Measurements from ENCODE around the gene NOS1. TPM values are rescaled to one million over a fixed set of nuclear protein-coding genes. Genes with fewer than 3 reads are reported as not detected.
"Not testable (repeated sequence)": the region's sequence is repeated elsewhere in the genome, so short reads cannot be mapped to it uniquely, and the experiment has no call there.

Gene NOS1
- total RNA-seq, 3 donors from 2014 or later = under 0.01 to 0.16 TPM; not detected in 1

GRCh38 chr12:117377758-117378157 lies 16.3 kb upstream of the NOS1 start:
- Histone ChIP-seq H3K27me3 (no peaks in the 10 kb centered on the region), H3K4me3 (no peak overlapping the region), H3K36me3 (no peaks in the 10 kb centered on the region), H3K4me1 (no peaks in the 10 kb centered on the region), H3K27ac (no peak overlapping the region), H3K9me3 (peaks cover 0 to under 1% of the 10 kb centered on the region in 2 donors)
- no peak for TF ChIP-seq POLR2AphosphoS5 (IDR thresholded peaks at IDR 0.05)
- TF ChIP-seq POLR2A (IDR thresholded peaks at IDR 0.05) = no peak
- TF ChIP-seq CTCF (IDR thresholded peaks at IDR 0.05) = no peak
- no peak for DNase-seq (ENCODE audit: low spot score in 2 of 2)
- intact Hi-C loops (cut with DNase I; ENCODE audit: low total_unique reads) = no loop called here

- intact Hi-C loops (cut with DNase I; ENCODE audit: low total_unique reads) = no loop called here
- TF ChIP-seq CTCF (IDR thresholded peaks at IDR 0.05) (no peak), POLR2A (IDR thresholded peaks at IDR 0.05) (no peak), POLR2AphosphoS5 (IDR thresholded peaks at IDR 0.05) (no peak)
- no peaks in the 10 kb centered on the region for H3K36me3 ChIP-seq
- peaks cover 0 to 10% of the 10 kb centered on the region in 2 donors for H3K9me3 ChIP-seq
- H3K27ac ChIP-seq = no peak overlapping the region
- no peak overlapping the region for H3K4me3 ChIP-seq
- H3K4me1 ChIP-seq = no peaks in the 10 kb centered on the region
- peaks cover 0 to 10% of the 10 kb centered on the region in 2 donors for H3K27me3 ChIP-seq
- DNase-seq (ENCODE audit: low spot score in 2 of 2) = no peak
Observed at GRCh38 chr12:117370588-117370987, 9.2 kb upstream of the NOS1 start.

- intact Hi-C loops (cut with DNase I; ENCODE audit: low total_unique reads) = loop anchor here (10.0 kb wide), 1 partner anchor 225 kb away; no protein-coding TSS in a partner anchor
- not testable (repeated sequence) for H3K36me3 ChIP-seq; H3K27ac ChIP-seq; H3K4me1 ChIP-seq; H3K9me3 ChIP-seq; H3K4me3 ChIP-seq; DNase-seq (ENCODE audit: low spot score in 2 of 2)
- peaks cover 0 to 15% of the 10 kb centered on the region in 2 donors for H3K27me3 ChIP-seq
Observed at GRCh38 chr12:117370000-117370399, 8.6 kb upstream of the NOS1 start.

GRCh38 chr12:117367006-117367638 lies 5.7 kb upstream of the NOS1 start:
- Histone ChIP-seq H3K4me1 (no peaks in the 10 kb centered on the region), H3K36me3 (no peaks in the 10 kb centered on the region), H3K4me3 (no peak overlapping the region), H3K9me3 (peaks cover 0 to 3% of the 10 kb centered on the region in 2 donors), H3K27me3 (peaks cover 0 to 42% of the 10 kb centered on the region in 2 donors), H3K27ac (no peak overlapping the region)
- intact Hi-C loops (cut with DNase I; ENCODE audit: low total_unique reads) = loop anchor here (10.0 kb wide), 1 partner anchor 228 kb away; no protein-coding TSS in a partner anchor
- DNase-seq (ENCODE audit: low spot score in 2 of 2) = peak; percentile 58 to 77
- TF ChIP-seq CTCF (IDR thresholded peaks at IDR 0.05) (peak; percentile 58 to 88 (median 85)), POLR2A (IDR thresholded peaks at IDR 0.05) (no peak), POLR2AphosphoS5 (IDR thresholded peaks at IDR 0.05) (peak in 1 of 3 donors; percentile 16)

DNA sequence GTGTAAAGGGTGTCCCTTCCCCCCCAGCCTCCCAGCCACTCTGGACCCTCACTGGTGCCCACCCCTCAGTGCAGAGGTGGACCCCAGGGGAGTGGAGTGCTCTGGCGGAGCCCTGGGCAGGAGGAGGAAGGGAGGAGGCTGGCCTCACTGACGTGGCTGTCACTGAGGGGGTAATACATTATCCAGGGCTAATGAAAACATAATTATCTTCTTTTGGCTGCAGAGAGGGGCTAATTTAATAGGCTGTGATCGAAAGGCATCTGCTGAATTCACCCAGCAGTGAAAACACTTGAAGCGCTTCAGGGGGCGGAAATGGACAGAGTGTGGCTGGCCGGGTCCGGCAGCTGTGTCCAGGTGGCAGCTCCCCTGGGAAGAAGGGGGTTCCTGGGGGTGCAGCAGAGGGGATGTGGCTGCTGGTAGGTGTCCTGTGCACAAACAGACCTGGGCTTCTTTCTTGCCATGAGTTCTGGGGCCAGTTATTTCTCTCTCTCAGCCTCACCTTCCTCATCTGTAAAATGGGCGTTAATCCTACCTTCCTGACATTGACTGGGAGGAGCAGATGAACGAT lies 3.7 kb upstream of the NOS1 start:
- no peak for DNase-seq (ENCODE audit: low spot score in 2 of 2)
- no peaks in the 10 kb centered on the region for H3K36me3 ChIP-seq
- no peaks in the 10 kb centered on the region for H3K9me3 ChIP-seq
- H3K27ac ChIP-seq = no peak overlapping the region
- H3K4me3 ChIP-seq = no peak overlapping the region
- peaks cover 0 to 62% of the 10 kb centered on the region in 2 donors for H3K27me3 ChIP-seq
- H3K4me1 ChIP-seq = no peaks in the 10 kb centered on the region
- TF ChIP-seq POLR2AphosphoS5 (IDR thresholded peaks at IDR 0.05) = no peak
- no peak for TF ChIP-seq POLR2A (IDR thresholded peaks at IDR 0.05)
- no peak for TF ChIP-seq CTCF (IDR thresholded peaks at IDR 0.05)
- intact Hi-C loops (cut with DNase I; ENCODE audit: low total_unique reads) = loop anchor here (10.0 kb wide), 1 partner anchor 230 kb away; no protein-coding TSS in a partner anchor

Measured in breast epithelium (tissue), 4 donors.